KBM-7 (cell line): ENCODE data around the gene CCDC74B.
"Not testable (repeated sequence)": the region's sequence is repeated elsewhere in the genome, so short reads cannot be mapped to it uniquely, and the experiment has no call there.

Source experiments
- DNase-seq: peaks from one replicate; pipeline ENCODE4 v3.0.0-alpha.2; 2015
- in situ Hi-C: fragments of 300-500 bp; cut with MboI; formaldehyde crosslinking; loops from 2 replicates; pipeline ENCODE4 v1.14.3; 2020; ENCODE audit warnings: low sequenced_read_pairs, low pct_unique_long_range_greater_than_20kb, mixed read lengths

The CCDC74B gene

DNA sequence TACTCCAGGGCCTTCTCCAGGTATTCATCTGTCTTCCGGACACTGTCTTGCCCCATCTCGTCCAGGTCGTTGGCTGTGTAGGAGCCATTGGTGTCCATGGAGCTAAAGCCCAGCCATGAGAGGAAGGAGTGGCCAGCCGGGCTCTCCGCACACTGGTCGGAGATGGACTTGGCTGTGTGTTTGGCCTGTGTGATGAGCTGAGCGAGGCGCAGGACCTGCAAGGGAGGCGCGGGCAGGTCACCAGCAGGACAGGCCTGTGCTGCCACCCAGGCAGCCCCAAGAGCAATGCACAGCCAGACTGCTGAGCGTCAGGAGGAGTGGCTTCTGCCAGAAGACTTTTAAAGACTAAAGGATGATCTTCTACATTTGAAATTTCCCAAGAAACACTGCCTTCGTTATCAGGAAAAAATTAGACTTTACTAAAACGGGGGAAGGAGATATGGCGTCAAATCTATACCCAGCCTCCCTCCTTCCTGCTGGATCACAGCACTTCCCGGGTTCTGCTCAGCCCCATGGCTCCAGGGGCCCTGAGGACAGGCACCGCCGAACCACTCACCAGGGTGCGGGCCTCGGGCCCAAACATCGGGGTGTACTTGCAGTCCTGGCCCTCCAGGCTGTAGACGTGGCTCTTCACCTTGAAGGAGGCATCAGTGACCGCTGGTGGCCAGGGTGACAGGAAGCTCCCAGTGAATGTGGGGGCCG is 9.0 kb upstream of the CCDC74B start:
- in situ Hi-C loops, result loop anchor here (25.0 kb wide), 1 partner anchor 183 kb away; the partner anchor contains the start of gene IMP4
- DNase-seq, result not testable (repeated sequence)

DNA sequence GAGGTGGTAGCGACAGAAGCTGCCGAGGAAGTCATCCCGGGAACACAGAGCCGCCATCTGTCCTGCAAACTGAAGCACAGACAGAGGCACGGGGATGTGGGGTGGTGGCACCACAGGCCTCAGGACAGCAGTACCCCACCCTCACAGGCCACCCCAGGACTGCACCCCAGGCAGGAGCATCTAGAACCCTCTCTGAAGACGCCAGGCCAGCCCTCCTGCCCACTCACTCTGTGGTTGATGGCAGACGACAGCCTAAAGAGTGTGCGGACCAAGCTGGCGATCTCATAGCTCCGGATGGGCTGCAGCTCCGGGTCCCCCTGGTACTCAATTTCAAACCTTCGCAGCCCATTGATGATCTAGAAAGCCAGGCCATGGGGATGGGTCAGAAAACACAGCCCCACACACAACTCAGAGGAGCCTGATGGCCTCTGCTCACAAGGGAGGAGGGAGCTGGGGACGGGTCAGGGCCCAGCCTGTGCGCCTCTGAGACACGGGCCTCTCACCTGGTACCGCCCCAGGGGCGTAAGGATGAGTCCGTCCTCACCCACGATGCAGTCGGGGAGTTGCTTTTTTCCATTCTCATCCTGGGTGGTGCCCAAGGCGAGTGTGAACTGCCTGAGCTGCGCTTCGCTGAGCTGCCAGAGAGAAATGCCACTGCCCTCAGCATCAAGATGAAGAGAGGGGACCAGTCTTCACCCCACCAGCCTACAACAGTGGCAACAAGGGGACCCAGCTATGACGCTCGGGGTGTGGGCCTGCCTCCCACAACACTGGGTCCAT is 8.1 kb upstream of the CCDC74B start:
- no peak for DNase-seq
- in situ Hi-C loops, result loop anchor here (25.0 kb wide), 1 partner anchor 184 kb away; the partner anchor contains the start of gene IMP4

- DNase-seq, result not testable (repeated sequence)
- in situ Hi-C loops, result loop anchor here (25.0 kb wide), 1 partner anchor 185 kb away; the partner anchor contains the start of gene IMP4
Measured at GRCh38 chr2:130152136-130152815, 7.4 kb upstream of the CCDC74B start.

DNA sequence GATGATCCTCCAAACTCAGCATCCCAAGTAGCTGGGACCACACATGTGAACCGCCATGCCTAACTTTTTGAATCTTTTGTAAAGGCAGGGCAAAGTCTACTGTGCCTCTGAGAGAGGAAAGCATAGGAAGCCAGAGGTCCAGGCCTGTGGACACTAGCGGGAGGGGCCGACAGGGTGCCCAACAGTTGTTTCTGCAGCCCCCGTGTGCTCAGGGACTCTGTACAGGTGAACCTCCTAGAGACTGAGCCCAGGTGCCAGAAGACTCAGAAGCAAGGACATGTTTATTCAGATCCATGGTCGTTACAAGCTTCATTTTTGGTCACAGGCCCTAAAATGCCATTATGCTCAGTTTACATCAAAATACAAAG is 6.2 kb upstream of the CCDC74B start:
- in situ Hi-C loops, result loop anchor here (25.0 kb wide), 1 partner anchor 186 kb away; the partner anchor contains the start of gene IMP4
- not testable (repeated sequence) for DNase-seq

DNA sequence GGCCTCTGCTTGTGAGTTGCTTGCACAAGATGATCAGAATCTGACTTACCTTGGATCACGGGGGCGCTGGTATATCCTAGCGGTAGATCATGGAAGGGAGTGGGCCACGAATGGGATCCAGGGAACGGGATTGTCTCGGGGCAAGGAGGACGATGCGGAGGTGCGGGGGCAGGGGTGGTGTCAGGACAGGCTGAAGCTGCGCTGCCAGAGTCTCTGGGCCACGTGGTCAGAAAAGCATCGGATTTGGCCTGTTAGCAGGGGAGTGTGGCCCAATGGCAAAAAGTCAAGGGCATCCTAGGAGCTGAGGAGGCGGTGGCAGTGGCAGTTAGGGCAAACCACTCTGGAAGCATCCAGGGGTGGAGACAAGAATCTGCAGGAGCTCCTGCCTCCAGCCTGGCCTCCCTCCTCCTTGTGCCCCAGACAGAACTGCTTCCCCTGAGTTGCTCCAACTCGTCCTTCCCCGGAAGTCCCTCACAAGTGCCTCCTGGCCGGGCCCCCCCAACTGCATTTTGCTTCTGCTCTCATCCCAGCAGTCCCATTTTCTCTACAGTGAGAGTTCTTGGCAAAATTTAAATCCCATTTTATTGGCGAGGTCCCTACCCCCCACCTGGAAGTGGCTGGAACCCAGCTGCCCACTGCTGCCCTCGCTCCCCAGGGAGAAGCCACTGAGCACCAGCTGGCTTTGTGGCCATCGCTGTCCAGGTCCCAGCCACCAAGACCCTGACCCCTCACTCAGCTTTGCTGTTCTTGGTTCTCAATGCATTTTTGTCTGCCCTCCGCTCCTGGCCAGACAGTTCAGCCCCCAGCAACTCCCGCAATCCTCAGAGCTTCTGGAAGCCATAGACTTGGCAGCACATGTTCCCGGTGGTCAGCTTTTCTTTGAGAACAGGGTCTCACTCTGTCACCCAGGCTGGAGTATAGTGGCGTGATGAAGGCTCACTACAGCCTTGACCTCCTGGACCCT is 5.6 kb upstream of the CCDC74B start:
- DNase-seq, result no peak

GRCh38 chr2:130148515-130148914 is 3.6 kb upstream of the CCDC74B start:
- peak; percentile 28 for DNase-seq
- in situ Hi-C loops, result not testable (repeated sequence)

More for the DNA sequence above, 5.6 kb upstream of the CCDC74B start:
- in situ Hi-C loops, result loop anchor here (25.0 kb wide), 1 partner anchor 187 kb away; the partner anchor contains the start of gene IMP4

GRCh38 chr2:130143266-130144039 is 1.5 kb downstream of the CCDC74B start:
- in situ Hi-C loops, DNase-seq: not testable (repeated sequence)

- DNase-seq, in situ Hi-C loops: not testable (repeated sequence)
Measured at GRCh38 chr2:130142396-130143265, 2.3 kb downstream of the CCDC74B start.

DNA sequence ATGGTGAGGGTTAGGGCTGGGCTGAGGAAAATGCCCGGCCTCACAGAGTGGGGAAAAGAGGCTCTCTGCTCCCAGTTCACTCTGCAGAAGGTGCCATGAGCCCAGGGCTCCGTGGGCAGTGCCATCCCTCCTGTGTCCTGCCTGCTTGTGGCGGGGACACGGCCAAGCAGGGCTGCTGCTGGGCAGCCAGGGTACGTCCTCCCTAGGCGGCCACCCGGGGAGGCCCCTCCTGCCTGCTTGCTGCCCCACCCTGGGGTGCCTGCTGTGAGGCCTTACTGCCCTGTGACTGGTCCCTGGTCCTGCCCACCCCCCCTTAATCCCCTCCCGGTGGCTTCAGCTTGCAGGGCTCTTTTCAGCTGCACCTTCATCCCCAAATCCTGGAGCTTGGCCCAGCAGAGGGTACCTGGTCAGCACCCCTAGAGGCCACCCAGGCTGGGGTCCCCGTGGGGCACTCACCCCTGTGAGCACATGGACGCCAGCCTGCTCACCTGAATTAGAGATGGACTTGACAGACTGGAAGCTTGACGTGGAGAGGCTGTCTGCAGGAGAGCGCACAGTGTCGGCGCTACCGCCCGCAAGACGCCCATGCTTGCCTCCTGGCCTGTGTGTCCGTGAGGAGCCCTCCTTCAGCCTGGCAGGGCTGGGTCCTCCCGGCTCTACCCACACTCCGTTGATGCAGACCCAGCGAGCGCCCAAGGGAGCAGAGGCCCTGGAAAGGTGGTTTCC is 3.1 kb downstream of the CCDC74B start:
- in situ Hi-C loops, DNase-seq: not testable (repeated sequence)

DNA sequence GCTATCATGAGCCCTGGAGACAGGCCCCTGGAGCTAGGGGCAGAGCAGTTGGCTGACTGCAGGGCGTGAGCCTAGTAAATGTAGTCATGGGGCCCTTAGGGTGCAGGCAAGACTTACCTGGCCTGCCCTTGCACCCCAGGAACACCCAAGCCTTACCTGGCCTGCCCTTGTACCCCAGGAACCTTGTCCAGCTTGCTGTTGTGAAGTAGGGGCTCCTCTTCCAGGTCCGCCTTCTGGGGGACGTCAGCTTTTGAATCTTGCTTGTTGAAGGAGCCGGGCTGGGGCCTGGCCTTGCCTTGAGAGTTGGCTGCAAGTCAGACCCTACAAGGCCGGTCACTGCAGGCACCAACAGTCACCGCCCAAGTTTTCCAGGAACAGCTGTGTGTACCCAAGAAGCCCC is 3.9 kb downstream of the CCDC74B start:
- DNase-seq, in situ Hi-C loops: not testable (repeated sequence)

DNA sequence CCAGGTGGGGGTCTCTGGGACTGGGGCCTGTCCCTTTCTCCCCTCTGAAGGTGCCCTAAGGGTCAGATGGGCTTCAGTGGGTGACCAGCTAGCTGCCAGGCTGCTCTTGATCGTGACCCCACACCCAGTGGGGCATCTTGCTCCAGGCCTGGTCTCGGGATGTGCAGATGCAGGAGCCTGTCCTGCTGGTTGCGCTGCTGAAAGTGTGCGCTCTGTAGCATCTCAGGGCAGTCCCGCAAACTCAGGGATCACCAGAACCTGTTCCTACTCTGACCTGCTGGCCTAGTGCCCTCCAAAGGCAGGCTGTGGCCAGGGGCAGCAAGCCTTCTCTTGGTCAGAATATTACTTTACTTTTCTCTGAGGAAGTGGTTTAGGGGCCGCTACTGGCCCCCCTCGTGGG is 4.4 kb downstream of the CCDC74B start:
- in situ Hi-C loops, DNase-seq: not testable (repeated sequence)

DNA sequence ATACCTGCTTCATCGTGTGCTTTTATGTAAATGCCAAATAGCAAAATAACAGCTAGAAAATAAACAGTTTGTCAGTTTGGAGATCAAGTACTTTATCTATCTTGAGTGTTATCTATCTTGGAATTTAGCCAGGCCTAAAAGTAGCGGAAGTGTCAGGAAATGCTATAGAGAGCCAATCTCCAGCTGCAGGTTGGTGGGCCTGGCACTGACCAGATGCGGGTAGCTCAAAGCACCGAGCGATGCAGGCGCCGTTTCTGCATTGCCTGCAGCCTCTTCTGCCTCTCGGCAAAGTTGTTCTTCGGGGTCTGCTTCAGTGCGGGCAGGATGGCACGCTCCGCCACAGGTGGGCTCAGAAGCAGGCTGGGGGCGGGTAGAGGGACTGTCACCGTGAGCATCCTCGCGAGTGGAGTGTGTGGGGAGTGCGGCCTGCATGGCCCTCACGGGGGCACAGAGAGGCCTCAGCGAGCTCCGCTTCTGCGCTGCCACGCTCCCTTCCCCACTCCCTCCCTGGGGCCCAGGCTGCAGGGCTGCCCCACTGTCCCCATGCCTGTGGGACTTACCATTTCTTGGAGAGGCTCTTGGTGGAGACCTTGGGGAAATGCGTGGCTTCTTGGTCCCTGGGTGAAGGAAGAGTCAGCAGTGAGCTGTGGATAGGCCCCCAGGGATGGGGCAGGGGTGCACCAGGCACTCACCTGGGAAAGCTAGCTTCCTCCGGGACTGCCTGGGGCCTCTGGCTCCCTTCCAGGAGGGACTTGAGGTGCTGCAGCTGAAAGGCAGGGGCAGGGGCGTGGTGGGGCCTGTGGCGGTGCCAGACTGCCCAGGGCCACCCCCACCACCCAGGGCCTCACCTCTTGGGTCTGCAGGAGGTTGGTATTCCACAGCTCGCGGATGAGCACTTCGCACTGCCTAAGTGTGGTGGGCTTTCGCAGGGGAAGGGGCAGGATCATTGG is 5.3 kb downstream of the CCDC74B start:
- in situ Hi-C loops, DNase-seq: not testable (repeated sequence)

DNA sequence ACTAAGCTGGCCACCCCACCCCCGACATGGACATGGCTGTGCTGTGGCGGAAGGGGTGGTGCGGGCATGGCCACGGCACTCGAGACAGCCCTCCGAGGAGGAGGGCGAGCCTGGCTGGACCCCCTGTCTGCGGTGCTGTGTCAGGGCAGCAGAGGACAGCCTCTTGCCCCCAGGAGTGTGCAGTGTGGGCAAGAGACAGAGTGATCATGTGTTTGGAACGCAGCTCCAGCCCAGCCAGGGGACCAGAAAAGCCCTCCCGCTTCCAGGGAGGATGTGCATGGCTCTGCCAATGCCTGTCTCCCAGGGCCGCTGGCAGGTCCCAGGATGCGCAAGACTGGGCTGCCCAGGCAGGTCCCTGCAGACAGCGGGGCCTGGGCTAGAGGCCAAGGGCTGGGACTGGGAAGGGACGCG is 6.1 kb downstream of the CCDC74B start:
- in situ Hi-C loops, DNase-seq: not testable (repeated sequence)

DNA sequence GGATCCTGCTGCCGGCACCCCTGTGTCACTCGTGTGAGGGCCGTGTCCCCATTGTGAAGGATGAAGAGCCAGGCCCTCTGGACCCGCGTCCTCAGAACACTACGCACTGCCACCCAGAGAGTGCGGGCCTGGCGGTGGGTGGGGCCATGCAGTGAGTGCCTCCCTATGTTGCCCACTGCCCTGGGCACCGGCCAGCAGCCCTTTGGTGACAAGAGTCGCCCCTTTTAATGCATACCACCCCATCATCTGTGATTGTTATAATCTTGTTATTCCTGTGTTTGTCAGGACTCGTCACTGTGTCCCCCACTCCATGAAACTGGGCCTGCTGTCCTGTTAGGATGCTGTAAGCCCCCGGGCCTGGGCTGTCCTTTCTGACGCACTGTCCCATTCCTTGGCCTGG is 6.6 kb downstream of the CCDC74B start:
- DNase-seq, in situ Hi-C loops: not testable (repeated sequence)

- DNase-seq, in situ Hi-C loops: not testable (repeated sequence)
Measured at GRCh38 chr2:130137118-130137517, 7.8 kb downstream of the CCDC74B start.
